ENCODE data around the gene FGD3.

DNA sequence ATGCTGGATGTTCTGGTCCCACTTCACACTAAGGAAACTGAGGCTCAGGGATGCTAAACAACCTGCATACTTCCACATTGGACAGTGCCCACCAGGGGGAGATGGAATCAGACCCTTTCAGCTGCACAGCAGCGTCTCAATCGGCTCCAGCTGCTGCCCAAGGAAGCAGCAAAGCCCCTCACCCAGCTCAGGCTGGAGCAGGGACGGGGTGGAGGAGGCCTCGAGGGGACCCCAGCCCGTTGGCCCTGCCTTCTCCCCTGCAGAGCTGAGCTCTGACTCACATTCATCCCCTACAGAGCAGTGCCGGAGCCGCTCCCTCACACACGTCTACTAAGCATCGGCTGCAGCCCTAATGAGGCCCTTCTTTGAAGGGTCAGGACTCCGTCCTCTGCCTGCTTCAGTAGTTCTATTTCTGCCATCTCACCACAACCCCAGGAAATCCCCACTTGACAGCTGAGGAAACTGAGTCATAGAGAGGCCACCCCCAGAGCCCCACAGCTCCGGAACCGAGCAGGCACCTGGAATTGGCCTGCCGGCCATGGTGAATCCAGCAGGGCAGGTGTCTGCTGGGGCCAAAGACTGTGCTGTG lies 89.7 kb downstream of the FGD3 start:
- TF ChIP-seq, protein P1, sequence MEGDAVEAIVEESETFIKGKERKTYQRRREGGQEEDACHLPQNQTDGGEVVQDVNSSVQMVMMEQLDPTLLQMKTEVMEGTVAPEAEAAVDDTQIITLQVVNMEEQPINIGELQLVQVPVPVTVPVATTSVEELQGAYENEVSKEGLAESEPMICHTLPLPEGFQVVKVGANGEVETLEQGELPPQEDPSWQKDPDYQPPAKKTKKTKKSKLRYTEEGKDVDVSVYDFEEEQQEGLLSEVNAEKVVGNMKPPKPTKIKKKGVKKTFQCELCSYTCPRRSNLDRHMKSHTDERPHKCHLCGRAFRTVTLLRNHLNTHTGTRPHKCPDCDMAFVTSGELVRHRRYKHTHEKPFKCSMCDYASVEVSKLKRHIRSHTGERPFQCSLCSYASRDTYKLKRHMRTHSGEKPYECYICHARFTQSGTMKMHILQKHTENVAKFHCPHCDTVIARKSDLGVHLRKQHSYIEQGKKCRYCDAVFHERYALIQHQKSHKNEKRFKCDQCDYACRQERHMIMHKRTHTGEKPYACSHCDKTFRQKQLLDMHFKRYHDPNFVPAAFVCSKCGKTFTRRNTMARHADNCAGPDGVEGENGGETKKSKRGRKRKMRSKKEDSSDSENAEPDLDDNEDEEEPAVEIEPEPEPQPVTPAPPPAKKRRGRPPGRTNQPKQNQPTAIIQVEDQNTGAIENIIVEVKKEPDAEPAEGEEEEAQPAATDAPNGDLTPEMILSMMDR (IDR thresholded peaks at IDR 0.05): no peak
- TF ChIP-seq HEYL (CRISPR knock-in tag; IDR thresholded peaks at IDR 0.05) (no peak), CHD4 (IDR thresholded peaks at IDR 0.05; ENCODE audit: borderline replicate concordance) (no peak), JUNB (IDR thresholded peaks at IDR 0.05) (no peak), EP300 (IDR thresholded peaks at IDR 0.05) (no peak)
- TF ChIP-seq, protein P2, sequence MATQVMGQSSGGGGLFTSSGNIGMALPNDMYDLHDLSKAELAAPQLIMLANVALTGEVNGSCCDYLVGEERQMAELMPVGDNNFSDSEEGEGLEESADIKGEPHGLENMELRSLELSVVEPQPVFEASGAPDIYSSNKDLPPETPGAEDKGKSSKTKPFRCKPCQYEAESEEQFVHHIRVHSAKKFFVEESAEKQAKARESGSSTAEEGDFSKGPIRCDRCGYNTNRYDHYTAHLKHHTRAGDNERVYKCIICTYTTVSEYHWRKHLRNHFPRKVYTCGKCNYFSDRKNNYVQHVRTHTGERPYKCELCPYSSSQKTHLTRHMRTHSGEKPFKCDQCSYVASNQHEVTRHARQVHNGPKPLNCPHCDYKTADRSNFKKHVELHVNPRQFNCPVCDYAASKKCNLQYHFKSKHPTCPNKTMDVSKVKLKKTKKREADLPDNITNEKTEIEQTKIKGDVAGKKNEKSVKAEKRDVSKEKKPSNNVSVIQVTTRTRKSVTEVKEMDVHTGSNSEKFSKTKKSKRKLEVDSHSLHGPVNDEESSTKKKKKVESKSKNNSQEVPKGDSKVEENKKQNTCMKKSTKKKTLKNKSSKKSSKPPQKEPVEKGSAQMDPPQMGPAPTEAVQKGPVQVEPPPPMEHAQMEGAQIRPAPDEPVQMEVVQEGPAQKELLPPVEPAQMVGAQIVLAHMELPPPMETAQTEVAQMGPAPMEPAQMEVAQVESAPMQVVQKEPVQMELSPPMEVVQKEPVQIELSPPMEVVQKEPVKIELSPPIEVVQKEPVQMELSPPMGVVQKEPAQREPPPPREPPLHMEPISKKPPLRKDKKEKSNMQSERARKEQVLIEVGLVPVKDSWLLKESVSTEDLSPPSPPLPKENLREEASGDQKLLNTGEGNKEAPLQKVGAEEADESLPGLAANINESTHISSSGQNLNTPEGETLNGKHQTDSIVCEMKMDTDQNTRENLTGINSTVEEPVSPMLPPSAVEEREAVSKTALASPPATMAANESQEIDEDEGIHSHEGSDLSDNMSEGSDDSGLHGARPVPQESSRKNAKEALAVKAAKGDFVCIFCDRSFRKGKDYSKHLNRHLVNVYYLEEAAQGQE (IDR thresholded peaks at IDR 0.05): no peak

Measured in A549 (cell line).